Left renal cortex interstitium (tissue), 4 donors: ENCODE results near the gene AATF. TPM values are rescaled to one million over a fixed set of nuclear protein-coding genes. Genes with fewer than 3 reads are reported as not detected.

Experiments
- DNase-seq, 4 donors: peaks; one replicate each; pipeline ENCODE4 v3.0.0-alpha.2; 2013; ENCODE audit warnings: low read depth in 4 of 4, low spot score in 2 of 4, missing footprints in 1 of 4
- polyA plus RNA-seq, 4 donors: library from polyadenylated mRNA; unstranded; fragments of 120-200 nt; gene quantifications; one replicate each; pipeline ENCODE4 v1.2.1, GENCODE V29; 2013; ENCODE audit not compliant: insufficient read length in 4 of 4

Gene AATF
- polyA plus RNA-seq, 4 donors = 48.4 to 55.3 (median 50.4) TPM

- no peak for DNase-seq
These were observed 28.3 kb downstream of the AATF start for GRCh38 chr17:36977066-36977465.

GRCh38 chr17:36977568-36977967 lies 28.8 kb downstream of the AATF start:
- DNase-seq = no peak

- DNase-seq = no peak
These were observed 30.2 kb downstream of the AATF start for GRCh38 chr17:36978810-36979564.

DNA sequence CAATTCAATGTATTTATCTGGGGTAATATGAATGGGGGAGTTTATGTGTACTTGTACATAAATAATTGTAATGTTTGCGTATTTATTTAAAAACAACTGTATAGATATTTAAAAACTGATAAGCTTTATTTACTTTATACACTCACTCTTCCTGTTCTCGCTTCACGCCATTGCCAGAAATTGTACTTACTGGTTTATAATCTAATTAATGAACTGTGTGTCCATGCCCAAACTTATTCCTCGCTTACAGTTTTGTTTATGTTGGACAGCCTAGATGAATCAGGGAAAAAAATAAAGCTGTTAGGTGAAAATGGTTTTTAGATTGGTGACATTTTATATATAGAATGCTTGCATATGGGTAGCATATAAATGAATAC lies 30.8 kb downstream of the AATF start:
- DNase-seq = no peak

DNA sequence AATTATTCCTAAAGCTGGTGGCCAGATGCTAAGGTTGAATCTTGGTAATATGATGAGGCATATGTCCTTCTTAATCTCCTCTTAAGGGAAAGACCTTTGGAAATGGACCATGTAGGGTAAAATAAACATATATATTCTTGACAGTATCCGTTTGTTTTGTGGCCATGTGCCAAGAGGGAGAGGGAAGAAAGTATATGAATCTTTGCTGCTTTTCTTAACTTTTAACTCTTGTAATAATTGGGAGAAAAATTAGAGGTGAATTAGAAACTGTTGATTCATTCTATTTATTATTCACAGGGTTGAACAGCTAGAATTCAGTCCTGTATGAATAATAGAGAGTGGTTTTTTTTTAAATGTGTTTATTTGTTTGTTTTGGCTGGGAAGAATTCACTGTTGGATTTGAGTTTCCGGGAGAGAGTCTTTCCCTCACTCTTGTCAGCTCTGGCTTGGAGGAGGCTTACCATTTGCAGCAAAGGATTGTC lies 31.6 kb downstream of the AATF start:
- DNase-seq = no peak

DNA sequence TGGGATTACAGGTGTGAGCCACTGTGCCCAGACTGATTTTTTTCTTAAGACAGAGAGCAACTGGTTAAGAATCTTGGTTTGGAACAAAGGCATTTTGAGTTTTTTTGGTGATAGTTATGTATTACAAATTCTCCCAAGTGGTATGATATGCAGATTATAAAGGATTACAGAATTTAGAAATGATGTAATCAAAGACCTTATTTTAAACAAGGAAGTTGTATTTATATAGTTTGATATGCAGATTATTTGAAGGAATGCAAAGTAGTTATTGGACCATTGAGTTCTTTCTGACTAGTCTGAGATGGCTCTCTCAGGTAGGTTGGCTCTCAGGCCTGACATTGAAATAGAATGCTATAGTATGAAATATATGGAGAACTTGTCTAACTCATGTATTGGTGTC lies 34.9 kb downstream of the AATF start:
- DNase-seq = no peak

DNA sequence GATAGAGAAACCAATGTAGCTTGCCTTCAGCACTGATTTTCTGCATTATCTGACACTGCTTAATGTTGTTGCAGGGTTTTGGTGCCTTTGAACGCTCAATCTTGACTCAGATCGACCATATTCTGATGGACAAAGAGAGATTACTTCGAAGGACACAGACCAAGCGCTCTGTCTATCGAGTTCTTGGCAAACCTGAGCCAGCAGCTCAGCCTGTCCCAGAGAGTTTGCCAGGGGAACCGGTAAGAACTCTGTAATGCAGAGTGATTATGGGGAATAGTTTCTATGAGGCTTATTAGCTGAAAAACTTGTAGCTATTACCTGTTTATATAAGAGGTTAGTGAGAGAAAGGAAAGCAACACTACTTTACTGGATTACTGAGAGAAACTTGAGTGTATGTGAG lies 40.4 kb downstream of the AATF start:
- DNase-seq = no peak

GRCh38 chr17:36992701-36993100 lies 43.9 kb downstream of the AATF start:
- DNase-seq = no peak

DNA sequence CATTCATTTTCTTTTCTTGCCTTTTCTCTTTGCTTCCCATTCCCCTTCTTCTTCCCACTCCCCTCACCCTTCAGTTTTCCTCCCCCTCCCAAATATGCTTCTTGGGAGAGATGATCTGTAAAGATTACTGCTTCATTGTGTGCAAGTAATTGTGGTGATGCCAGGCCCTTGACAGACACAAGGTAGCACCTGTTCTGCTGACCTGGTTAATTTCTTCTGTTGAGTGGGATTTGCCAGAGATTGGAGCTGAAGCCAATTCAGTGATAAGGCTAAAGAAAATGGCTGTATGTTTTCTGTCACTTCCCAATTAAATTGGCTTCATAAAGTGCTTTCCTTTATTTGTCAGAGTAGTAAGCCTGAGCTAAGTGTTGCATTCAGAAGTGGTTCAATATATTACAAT lies 44.5 kb downstream of the AATF start:
- no peak for DNase-seq

GRCh38 chr17:36994438-36994837 lies 45.7 kb downstream of the AATF start:
- no peak for DNase-seq

DNA sequence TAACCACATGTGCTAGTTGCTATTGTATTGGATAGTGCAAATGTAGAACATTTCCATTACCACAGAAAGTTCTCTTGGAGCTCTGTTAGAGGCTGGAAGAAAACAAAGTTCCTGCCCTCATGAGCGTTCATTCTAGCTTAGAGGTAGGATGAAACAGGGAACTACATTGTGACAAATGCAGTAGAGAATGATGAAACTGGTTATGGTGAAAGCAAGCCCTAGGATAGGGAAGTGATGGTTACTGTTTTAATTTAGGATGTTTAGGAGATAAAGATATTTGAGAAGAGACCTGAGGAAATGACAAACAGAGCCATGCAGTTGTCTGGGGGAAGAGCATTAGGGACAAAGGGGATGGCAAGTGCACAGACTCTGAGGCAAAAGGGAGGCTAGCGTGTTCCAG lies 50.7 kb downstream of the AATF start:
- DNase-seq = no peak

DNA sequence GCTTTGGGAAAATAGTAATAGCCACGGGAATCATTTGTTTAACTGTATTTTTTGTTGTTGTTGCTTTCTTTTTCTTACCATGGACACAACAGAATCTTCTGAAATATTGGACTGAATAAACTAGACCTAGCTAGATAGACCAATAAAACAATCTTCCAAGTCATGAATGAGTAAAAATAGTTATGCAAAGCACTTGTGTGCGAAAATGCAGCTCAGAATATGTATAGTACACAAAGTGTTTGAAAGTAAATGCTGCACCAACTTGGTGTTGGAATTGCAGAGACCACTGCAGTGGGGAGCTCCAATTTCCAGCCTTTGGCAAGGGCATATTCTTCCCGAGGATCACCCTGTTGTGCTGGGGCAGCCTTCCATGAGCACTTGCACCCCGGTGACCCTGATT lies 68.0 kb downstream of the AATF start:
- no peak for DNase-seq

- no peak for DNase-seq
These were observed 68.7 kb downstream of the AATF start for GRCh38 chr17:37017404-37017803.

- DNase-seq = no peak
These were observed 70.5 kb downstream of the AATF start for GRCh38 chr17:37019117-37019740.

- DNase-seq = no peak
These were observed 71.0 kb downstream of the AATF start for GRCh38 chr17:37019741-37020129.

DNA sequence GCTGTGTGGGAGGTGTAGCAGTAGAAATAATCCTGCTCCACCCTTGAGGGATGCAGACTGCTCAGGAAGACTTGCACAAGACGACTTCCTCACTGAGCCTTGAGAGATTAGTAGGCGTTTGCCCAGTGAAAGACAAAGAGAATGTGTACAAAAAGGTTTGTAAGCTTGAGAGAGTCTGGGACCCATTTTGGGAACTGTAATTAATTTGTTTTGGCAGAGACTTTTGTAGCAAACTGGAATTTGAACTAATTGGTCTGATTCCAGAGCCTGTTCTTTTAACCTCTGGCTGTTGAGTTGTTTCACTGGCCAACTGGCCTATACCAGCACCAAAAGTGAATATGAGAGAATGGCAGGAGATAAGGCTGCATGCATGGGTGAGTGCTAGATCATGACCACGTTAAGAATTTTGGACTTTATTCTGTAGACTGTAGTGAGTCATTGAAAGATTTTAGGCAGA lies 75.5 kb downstream of the AATF start:
- DNase-seq = no peak

GRCh38 chr17:37025238-37025637 lies 76.5 kb downstream of the AATF start:
- no peak for DNase-seq

- DNase-seq = no peak
These were observed 77.2 kb downstream of the AATF start for GRCh38 chr17:37025847-37026530.

GRCh38 chr17:37026531-37026869 lies 77.7 kb downstream of the AATF start:
- no peak for DNase-seq

- DNase-seq = no peak
These were observed 79.3 kb downstream of the AATF start for GRCh38 chr17:37028040-37028439.

- DNase-seq = no peak
These were observed 82.8 kb downstream of the AATF start for GRCh38 chr17:37031493-37032083.
